Measurements from ENCODE around the gene NUCB1.
A peak's percentile ranks its signal among the peaks of the same experiment; 100 is the strongest.

The NUCB1 gene

GRCh38 chr19:48928164-48929025, 28.3 kb downstream of the NUCB1 start:
- TF ChIP-seq MAX (IDR thresholded peaks at IDR 0.05; ENCODE audit: low read depth, low read length) (no peak), CTCF (IDR thresholded peaks at IDR 0.05; ENCODE audit: low read depth, low read length) (no peak), MYC (IDR thresholded peaks at IDR 0.05; ENCODE audit: low read depth, low read length) (no peak), POLR2A (IDR thresholded peaks at IDR 0.05; ENCODE audit: extremely low read depth, insufficient read length) (no peak)
- no peak overlapping the region for H3K4me3 ChIP-seq (ENCODE audit: low read depth, low read length)
- no peak for DNase-seq (ENCODE audit: low read depth)

GRCh38 chr19:48933382-48933932, 33.3 kb downstream of the NUCB1 start, which contains the start of gene DHDH:
Gene DHDH (plus strand): TSS chr19:48933699. CDS start chr19:48933722, 23 bp downstream.
- peak; percentile 67 for DNase-seq (ENCODE audit: low read depth)
- H3K4me3 ChIP-seq (ENCODE audit: low read depth, low read length) = peak within 1 kb of the TSS; percentile 38
- TF ChIP-seq MAX (IDR thresholded peaks at IDR 0.05; ENCODE audit: low read depth, low read length) = no peak
- TF ChIP-seq CTCF (IDR thresholded peaks at IDR 0.05; ENCODE audit: low read depth, low read length) = no peak
- no peak for TF ChIP-seq POLR2A (IDR thresholded peaks at IDR 0.05; ENCODE audit: extremely low read depth, insufficient read length)
- no peak for TF ChIP-seq MYC (IDR thresholded peaks at IDR 0.05; ENCODE audit: low read depth, low read length)

- no peak for DNase-seq (ENCODE audit: low read depth)
- no peak overlapping the region for H3K4me3 ChIP-seq (ENCODE audit: low read depth, low read length)
- TF ChIP-seq MAX (IDR thresholded peaks at IDR 0.05; ENCODE audit: low read depth, low read length) = no peak
- no peak for TF ChIP-seq CTCF (IDR thresholded peaks at IDR 0.05; ENCODE audit: low read depth, low read length)
- no peak for TF ChIP-seq POLR2A (IDR thresholded peaks at IDR 0.05; ENCODE audit: extremely low read depth, insufficient read length)
- no peak for TF ChIP-seq MYC (IDR thresholded peaks at IDR 0.05; ENCODE audit: low read depth, low read length)
Observed at GRCh38 chr19:48934837-48935236, 34.7 kb downstream of the NUCB1 start.

- no peak overlapping the region for H3K4me3 ChIP-seq (ENCODE audit: low read depth, low read length)
- DNase-seq (ENCODE audit: low read depth) = no peak
- TF ChIP-seq CTCF (IDR thresholded peaks at IDR 0.05; ENCODE audit: low read depth, low read length) = no peak
- no peak for TF ChIP-seq MYC (IDR thresholded peaks at IDR 0.05; ENCODE audit: low read depth, low read length)
- no peak for TF ChIP-seq MAX (IDR thresholded peaks at IDR 0.05; ENCODE audit: low read depth, low read length)
- no peak for TF ChIP-seq POLR2A (IDR thresholded peaks at IDR 0.05; ENCODE audit: extremely low read depth, insufficient read length)
Observed at GRCh38 chr19:48935864-48936263, 35.8 kb downstream of the NUCB1 start.

GRCh38 chr19:48938256-48938655, 38.1 kb downstream of the NUCB1 start:
- TF ChIP-seq CTCF (IDR thresholded peaks at IDR 0.05; ENCODE audit: low read depth, low read length) (no peak), POLR2A (IDR thresholded peaks at IDR 0.05; ENCODE audit: extremely low read depth, insufficient read length) (no peak), MYC (IDR thresholded peaks at IDR 0.05; ENCODE audit: low read depth, low read length) (no peak), MAX (IDR thresholded peaks at IDR 0.05; ENCODE audit: low read depth, low read length) (no peak)
- no peak for DNase-seq (ENCODE audit: low read depth)
- H3K4me3 ChIP-seq (ENCODE audit: low read depth, low read length) = no peak overlapping the region
